NCI-H1092 (cell line): ENCODE data around the gene P2RY2.
"Not testable (repeated sequence)": the region's sequence is repeated elsewhere in the genome, so short reads cannot be mapped to it uniquely, and the experiment has no call there.

Experiments
- DNase-seq: peaks from one replicate; lab custom pipeline; 2025; lab: John Stamatoyannopoulos, UW

Gene P2RY2

DNA sequence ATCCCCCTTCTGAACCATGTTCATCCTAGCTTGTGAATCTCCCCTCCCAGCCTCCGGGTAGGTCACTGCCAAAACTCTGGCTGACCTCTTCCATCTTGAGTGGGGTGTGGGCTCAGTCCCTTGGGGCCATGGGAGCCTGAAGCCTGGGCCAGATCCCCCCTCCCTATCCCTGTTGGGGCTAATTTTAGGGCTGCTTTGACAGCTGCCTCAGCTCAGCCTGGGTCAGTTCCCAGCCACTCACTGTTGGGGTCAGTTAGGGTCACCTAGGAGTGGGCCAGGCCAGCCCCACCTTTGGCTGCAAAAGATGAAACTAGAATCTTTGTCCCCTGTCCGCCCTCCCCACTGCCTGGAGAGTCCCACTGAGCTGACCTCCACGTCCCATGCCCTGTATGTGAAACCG, 29.8 kb upstream of the P2RY2 start:
- DNase-seq, result no peak

DNA sequence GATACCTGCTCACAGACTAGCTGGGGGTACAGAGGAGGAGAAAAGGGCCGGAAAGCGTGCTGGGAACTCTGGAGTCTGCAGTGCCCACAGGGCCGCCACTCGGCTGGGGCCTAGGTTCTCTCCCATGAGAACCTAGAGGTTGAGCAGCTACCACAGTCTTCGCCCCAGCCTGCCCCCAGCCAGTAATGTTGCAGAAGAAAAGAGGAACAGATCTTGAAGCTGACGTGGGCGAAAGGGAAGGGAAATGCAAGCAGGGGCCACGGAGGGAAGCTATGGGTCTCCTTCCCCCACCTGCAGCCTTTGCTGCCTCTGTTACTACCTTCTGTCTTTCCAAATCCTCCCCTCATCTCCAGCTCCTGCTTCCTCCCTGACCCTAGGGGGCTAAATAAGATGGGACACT, 28.8 kb upstream of the P2RY2 start:
- no peak for DNase-seq

DNA sequence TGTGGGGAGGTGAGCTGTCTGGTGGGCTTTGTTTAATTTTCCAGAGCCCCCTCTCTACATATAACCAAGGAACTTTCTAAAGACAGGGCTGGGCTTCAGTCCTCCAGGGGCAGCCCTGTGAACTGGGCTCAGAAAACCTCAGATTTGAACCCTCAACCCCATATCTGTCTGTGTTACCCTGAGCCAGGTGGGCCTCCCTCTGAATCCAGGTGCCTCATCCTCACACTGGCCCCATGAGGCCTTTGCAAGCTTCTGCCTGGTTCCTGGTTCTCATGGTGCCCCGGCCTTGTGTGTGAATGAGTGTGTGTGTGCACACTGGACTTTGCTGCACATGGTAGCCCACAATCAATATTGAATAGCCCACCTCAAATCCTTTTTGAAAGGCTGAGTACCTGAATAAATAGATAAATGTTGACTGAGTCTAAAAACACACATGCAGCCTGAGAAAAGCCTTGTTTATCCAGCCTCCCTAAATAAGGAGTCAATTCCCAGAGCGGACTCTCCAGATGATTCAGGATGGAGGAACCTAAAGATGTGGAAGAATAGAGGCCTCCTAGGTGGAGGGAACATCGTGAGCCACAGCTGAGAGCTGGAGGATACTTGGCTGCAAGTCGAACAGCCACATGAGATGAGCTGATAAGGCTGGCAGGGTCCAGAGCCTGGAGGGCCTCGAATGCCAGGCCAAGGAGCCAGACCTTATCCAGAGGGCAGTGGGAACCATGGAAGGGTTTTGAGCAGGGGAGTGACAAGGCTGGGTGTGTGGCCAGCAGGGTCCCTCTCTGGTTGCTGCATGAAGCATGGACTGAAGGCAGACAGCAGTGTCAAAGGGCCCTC, 28.1 kb upstream of the P2RY2 start:
- peak; percentile 17 for DNase-seq

DNA sequence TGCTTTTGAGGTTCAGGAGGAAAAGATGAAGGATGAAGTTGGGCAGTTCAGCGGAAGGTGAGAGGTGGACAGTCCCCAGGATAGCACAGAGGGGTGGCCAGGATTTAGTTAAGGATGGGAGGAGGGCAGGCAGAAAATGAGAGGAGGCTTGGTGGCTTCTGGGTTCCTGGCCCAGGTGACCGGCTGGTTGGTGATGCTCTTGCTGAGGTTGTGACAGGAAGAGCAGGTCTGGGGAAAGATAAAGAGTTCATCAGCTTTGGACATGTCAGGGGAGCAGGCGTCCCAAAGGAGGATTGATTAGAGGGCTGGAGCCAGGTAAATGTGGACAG, 27.6 kb upstream of the P2RY2 start:
- no peak for DNase-seq

DNA sequence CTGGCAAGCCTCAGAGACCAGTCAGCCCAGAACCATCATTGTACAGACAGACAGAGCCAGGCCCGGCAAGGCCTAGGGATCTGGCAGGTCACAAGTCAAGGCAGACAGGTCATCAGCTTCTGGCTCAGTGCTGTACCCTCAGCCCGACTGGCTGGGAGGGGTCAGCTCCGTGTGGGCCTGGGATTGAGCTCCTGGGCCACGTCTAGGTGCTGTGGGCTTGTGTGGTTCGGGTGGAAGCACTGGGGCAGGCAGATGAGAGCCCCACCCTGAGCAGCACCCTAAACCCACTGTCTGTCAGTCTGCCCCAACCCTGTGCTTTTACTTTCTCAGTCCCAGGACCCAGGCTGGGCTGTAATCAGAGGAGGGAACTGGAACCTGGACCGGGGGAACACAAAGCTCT, 26.9 kb upstream of the P2RY2 start:
- DNase-seq, result no peak

DNA sequence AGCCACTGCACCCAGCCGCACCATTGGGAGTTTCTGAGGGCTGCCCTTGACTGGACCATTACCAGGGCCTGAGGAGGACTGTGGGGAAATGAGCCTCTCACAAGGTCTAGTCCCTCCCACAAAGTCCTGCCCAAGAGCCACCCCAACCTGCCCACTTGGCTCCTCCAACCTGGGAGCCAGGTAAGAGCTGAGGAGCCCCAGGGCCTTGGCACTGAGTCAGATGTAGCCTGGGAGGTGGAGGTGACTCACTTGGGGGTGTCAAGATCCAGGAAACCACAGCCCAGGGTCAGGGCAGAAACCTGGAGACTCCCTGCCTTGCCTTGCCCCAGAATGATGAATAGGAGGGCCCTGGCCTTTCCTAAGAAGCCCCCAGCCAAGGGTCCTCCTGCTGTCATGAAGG, 25.8 kb upstream of the P2RY2 start:
- DNase-seq, result no peak

DNA sequence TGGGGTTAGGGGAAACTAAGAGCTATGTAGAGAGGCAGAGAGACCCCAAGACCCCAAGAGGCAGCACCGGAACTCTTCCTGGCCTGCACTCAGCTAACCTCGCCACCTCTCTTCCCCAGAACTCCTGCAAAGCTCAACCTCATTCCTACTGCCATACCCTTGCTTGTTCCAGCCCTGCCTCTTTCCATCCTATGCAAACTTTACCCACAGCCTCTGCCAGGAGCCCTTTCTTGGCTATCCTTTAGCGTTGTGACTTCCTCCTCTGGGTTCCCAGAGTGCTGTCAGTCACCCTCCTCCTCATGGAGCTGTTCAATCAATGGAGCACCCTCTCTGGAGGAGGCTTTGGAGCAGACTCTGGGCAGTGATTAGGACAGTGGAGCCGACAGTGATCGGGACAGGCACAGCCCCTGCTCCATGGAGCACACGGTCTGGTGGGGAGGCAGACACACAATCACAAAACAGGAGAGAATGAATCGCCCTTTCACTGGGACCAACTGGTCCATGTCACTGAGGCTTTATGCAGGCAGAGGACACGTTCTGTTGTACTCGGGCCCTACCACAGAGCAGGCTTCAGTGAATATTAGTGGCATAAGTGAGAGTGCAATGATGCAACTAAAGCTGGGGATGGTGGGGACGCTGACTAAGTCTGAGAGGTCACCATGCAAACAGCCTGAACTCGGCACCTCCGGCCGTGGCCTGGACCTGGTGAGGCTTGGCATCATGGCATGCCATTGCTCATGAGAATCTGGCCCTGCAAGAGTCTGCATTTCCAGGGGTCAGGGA, 24.6 kb upstream of the P2RY2 start:
- DNase-seq, result no peak

DNA sequence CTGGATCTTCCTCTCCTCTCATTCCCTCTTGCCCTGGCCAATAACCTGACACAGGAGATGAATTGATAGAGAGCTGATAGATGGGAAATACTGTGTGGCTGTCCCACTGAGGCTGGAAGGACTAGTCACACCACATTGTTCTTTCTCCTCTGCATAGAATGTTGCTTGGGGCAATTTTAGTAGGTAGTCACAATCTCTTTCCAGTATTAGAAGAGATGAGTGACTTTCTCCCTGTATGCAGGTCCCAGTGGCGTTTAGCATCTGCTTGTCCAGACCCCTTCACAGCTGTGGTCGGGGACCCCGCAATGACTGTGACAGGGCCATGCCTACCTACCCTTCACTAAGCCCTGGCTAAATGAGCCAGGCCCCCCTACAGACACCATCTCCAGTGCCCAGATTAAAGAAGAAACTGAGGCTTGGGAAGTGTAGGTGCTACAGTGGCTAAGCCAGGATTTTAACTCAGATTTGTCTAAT, 24.0 kb upstream of the P2RY2 start:
- DNase-seq, result no peak

DNA sequence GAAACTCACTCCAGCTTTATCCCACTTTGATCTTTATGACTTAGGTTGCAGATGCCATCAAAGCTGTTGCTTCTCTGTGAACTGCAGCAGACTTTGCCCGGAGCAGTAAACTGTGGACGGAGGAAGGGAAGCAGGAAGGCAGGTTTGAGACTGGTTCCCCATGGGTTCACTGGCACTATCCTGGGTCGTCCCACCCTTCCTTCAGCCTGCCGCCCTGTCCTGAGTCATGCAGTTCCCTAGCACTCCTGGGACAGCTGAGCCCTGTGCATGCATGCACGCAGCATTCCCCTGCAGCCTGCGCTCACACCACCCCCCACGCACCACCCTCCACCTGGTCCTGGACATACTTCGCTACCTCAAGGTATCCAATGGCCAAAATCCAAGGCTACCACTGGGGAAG, 23.5 kb upstream of the P2RY2 start:
- DNase-seq, result no peak

DNA sequence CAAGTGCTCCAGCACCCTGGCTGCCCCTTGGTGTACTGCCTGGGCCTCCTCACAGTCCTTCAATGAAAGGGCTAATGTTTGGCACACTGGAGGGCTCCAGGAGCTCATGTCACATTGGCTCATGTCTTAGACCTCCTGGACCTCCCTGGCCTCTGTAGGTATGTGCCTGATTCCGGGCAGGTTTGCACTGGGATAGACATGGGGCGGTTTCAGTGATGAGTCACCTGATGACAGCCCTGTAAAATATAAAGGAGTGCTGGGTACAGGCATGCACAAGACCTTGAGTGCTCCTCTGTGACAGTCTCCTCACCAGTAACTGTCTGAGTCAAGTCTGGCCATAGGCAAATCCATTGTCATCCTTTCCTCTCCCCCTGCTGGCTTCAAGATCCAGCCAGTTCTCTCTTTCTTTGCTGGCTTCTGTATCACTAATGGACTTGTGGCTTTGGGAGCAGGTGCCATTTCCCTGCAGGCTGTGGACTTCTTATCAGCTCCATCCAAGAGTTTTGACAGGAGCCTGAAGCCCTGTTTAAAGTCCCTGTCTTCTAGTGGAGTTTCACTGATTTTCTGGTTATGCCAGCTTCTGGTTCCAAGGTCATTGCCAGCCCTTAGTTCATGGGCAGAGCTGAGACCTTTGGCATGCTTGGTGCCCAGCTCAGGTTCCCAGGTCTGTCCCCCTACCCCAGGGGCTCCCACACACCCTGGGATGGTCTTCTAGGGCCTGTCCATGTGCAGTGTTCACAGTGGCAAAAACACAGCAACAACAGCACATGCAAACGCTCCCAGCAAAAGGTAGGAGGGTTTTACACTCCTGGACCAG, 22.7 kb upstream of the P2RY2 start:
- no peak for DNase-seq

DNA sequence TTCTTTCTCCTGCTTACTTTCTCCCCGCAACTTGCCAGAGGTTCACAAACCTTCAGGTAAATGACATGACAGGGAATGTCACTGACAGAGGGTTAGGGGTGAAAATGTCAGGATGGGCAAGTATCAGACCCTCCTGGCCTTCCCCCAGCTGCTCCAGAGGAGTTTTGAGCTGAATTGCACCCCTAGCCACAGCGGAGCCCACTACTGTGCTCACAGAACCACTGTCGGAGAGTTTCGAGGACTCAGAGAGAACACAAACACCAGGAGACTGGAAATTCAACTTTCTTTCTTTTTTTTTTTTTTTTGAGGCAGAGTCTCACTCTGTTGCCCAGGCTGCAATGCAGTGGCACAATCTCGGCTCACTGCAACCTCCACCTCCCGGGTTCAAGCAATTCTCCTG, 21.5 kb upstream of the P2RY2 start:
- no peak for DNase-seq

DNA sequence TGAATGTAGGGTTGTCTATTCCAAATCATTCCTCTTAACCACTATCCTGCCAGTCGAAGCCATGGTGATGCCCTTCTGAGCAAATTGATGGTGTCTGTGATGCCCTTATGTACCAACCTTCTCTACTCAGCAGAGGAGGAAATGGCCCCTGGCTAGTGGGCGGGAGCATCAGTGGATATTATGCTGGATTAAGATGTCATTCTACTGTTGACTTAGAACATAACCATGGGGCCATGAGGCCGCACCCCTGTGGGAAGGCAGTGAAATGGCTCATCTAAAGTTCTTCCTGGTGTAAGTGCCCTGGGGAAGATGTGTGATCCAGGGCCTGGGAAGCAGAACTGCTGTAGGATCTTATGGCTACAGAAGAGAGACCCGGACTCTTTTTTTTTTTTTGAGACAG, 20.7 kb upstream of the P2RY2 start:
- no peak for DNase-seq

DNA sequence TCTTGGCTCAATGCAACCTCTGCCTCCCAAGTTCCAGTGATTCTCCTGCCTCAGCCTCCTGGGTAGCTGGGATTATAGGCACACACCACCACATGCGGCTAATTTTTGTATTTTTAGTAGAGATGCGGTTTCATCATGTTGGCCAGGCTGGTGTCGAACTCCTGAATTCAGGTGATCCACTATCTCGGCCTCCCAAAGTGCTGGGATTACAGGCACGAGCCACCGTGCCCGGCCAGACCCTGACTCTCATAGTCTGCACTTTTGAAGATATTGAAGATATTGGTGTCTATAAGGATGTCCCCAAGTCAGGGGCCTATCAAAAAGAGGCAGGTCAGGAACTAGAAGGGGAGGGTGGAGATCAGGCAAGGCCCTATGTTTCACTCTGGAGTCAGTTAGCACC, 20.3 kb upstream of the P2RY2 start:
- DNase-seq, result not testable (repeated sequence)

DNA sequence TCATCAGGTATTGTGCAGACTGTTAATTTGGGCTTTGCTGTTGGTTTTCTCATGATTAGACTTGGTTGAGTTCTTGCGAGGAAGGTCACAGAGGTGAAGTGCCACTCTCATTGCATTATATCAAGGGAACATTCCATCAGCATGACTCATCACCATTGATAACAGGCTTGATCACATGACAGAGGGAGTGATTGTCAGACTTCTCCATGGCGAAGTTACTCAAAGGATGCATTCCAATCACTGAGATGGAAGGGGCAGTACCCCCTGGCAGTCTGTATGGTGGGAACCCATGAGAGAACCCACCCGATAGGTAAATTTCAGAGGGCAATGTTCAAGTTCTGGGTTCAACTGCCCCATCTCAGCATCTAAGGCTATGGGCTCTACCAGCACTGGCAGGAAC, 19.4 kb upstream of the P2RY2 start:
- no peak for DNase-seq

DNA sequence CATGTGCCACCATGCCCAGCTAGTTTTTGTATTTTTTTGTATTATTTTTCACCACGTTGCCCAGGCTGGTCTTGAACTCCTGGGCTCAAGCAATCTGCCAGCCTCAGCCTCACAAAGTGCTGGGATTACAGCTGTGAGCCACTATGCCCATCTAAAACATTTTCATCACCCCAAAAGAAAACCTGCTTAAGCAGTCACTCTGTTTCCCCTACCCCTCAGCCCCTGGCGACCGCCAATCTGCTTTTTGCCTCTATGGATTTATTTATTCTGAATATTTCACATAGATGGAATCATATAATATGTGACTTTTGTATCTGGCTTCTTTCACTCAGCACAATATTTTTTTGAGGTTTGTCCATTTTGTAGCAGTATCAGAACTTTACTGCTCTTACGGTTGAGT, 18.6 kb upstream of the P2RY2 start:
- no peak for DNase-seq

DNA sequence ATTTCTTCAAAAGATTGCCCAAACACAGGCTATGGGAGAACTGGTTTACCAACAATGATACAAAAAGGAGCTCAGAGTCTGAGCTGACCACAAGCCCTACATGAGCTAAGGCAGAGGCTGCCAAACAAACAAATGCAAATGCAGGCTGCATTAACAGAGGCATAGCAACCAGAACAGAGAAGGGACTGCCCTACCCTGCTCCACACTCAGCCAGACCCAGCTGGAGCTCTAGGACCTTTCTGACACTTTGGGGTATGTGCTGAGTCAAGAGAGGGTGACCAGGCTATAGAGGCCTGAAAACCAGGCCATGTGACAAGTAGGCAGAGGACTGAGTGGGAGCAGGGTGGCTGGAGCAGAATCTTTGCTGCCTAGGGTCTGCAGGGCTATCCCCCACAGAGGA, 17.8 kb upstream of the P2RY2 start:
- no peak for DNase-seq

DNA sequence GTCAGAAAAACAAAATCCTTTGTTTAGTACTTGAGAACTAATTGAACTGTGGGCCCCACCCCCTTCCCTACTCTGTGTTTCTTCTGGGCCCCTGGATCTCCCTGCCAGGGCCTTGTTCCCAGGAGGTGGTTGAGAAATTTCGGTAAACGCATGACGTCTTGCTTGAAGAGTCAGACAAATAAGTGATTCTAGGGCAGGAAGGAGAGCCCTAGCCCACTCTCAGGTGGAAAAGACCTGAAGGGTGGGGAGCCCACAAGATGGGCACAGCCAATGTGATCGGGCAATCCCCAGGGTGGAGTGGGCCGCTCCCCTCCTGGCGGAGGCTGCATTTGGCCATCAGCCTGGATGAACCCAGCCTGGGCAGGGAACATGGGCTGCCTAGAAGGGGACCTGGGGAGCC, 16.8 kb upstream of the P2RY2 start:
- no peak for DNase-seq

DNA sequence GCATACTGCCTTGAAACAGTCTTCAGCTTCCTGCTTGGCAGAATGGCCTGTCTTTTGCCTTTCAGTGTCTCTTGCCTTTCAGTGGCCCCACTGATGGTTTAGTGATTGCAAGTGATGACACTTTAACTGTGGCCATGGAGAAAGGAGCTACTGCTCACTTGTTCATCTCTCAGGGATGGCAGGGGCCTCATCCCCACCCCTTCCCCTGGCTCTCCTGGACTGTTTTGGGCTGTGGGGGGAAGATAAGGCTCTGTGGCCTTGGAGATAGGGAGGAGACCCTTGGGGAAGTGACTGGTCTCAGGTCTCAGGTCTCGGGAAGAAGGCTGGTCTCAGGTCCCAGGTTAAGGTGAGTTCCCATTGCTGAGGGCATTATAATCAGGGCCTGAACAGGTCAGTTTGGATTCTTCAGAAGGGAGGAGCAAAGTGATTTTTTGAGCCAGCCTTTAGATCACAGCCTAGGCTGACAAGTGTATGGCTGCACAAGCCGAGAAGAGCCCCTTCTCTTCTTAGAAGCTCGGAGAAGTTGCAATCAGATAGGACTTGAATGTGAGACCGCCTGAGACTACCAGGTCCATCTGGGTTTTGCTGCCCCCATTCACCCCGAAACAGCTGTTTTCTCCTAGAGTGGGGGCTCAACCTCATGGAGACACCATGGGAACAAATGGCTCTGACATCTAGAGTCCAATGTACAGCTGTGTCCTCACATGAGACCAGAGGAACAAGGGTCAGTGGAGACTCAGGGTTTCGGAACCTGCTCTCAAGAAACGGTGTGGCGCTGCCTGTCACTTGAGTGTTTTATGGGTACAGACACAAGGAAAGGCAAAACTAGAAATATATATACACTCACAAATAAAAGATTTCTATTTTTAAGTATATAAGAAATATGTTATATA, 15.9 kb upstream of the P2RY2 start:
- DNase-seq, result no peak

DNA sequence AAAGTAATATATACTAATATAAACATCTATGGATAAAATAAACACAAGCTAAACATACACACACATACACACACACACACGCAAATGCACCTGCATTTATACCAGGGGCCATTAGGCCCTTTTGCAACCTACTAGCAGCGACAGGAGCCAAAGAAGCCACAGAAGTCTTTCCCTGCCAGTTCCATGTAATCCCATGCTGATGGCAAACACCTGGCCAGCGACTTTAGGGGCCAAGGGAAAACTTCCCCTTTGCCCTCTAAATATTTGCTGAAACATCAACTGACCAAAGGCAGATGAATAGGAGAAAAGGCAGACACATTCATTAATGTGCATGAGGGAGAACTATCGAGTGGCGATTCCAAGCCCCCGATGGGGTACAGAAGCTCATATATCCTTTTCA, 14.8 kb upstream of the P2RY2 start:
- DNase-seq, result no peak

DNA sequence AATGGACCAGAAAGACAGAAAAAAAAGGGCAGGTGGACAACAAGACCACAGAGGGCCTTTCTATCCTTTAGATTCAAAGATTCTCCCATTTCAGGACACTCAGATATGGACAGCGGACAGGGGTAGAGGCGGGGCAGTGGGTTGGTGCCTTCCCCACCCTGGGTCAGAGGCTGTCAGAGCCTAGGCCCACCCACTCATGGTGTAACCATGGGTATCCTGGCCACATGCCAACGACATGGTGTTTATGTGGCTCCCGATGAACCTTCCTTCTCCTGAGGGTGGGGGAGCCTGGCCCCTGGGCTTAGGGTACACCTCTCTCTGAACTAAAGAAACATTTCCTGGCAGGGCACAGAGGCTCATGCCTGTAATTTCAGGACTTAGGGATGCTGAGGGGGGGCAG, 14.3 kb upstream of the P2RY2 start:
- DNase-seq, result no peak

DNA sequence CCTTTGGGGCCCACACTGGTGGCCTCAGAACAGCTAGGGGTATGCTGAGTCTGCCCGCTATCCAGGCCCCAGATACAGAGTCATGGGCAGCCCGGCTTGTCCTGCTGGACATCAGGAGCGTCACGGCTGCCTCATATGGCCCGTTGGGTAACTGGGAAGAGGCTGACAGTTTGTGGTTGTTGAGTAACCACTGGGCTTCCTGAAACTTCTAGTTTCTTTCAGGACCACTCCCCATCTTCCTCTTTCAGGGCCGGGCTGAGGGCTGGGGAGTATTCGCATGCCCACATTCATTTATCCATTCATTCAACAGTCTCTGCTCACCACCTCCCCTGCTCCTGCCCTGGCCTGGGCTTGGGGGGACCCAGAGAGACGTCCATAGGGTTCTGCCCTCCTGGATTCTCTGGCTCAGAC, 13.4 kb upstream of the P2RY2 start:
- no peak for DNase-seq
